Fibroblast of peridontal ligament (primary cell): ENCODE data around the gene FANCG.

Experiments
- DNase-seq: peaks from one replicate; pipeline ENCODE4 v3.0.0-alpha.2; 2010; ENCODE audit errors: extremely low read depth

The FANCG gene

GRCh38 chr9:35079426-35080341 lies at the start of gene FANCG:
Gene FANCG (minus strand): TSS chr9:35079942. CDS start chr9:35079524, 418 bp downstream.
- peak; percentile 88 for DNase-seq

GRCh38 chr9:35116898-35117551 lies 37.3 kb upstream of the FANCG start:
- DNase-seq: peak; percentile 98

DNA sequence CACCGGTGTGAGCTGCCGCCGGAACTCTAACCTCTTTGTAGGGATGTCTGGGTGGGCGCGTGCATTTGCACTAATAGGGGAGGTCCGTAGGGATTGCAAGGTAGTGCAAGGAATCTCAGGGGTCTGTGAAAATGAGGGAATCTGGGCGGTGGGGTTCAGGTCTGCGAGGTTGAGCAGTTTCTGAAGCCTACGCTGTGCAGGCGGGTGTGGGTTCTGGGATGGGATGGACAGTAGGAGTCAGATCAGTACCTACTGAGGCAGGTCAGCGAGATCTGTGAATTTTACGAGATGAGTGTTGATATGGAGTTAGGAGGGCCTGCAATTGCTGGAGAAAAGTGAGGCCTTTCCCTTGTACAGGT lies 36.8 kb upstream of the FANCG start:
- DNase-seq: no peak

DNA sequence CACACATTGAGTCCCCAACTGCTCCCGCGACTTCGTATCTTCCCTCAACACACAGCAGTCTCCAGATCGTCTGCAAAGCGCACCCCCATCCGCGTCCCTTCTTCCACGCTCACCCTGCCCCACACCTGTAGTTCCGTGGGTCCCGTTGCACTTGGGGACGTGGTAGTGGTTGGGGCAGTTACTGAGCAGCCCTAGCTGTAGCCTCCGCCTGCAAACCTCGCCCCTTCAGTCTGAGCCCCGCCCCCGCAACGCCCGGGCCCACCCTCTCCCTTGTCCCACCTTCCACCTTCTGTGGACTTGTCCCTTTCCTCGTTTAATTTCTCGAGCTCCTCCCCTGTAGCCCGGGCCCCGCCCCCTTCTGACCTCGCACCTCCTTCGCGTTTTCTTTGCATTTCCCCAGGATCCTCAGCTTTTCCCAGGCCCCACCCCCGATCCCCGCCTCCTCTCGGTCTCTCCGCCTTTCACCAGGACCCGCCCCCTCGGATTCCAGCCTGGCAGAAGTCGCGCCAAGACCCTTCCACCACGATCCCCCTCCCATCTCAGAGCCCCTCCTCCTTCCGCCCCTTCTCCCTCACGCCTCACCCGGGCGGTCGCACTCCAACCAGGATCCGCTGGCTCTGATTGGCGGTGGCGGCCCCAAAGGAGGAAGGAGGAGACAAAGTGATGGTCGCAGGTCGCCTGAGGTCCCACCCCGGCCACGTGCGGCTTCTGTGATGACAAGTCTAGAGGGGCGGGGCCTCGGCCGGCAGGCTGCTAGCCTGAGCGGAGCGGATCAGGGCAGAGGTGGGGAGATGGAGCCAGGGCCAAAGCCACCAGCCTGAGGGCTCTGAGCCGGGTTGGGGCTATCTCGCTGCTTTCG lies 36.2 kb upstream of the FANCG start, which contains the start of gene ATOSB:
TSS of gene ATOSB (minus strand) at position 183 of the 859 bp plus-strand sequence. CDS start 7,588 bp downstream, outside the sequence.
- peak; percentile 94 for DNase-seq

DNA sequence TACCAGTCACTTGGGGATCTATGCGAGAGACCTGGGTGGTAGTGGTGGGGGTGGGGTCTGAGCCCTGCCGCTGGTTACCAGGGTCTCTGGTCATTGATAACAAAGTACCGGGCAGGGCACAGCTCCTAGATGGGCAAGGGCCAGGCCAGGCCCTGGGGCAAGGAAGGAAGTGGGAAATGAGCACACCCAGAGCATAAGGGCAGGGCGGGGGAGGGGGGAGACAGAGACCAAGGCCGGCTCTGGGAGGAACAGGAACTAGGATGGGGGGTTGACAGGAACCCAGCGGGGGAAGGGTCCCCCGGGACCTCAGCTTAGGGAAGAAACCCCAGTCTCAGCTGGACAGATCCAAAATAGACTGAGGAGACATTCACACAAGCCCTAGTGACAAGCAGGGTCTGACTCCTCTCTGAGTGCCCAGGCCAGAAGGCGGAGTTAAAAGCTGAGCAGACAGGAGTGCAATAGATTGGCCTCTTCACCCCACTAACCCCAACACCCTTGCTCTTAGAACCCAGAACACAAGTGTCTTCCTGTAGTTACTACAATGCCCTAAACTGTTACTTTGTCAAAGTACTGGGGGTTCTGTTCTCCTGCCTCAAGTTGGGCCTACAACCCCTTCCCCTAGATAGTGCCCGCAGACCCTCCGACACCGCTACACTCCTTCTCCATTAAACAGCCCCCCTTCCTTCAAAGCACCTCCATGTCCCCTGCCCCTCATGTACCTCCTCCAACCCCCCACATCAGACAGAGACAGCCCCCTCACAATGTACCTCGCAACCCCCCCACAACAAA lies 35.3 kb upstream of the FANCG start:
- DNase-seq: peak; percentile 32

GRCh38 chr9:35114113-35114839 lies 34.5 kb upstream of the FANCG start:
- peak; percentile 96 for DNase-seq

- DNase-seq: peak; percentile 86
Measured at GRCh38 chr9:35112257-35113020, 32.7 kb upstream of the FANCG start.

GRCh38 chr9:35111001-35111933 lies 31.5 kb upstream of the FANCG start:
- peak; percentile 98 for DNase-seq

- peak; percentile 27 for DNase-seq
Measured at GRCh38 chr9:35110327-35110761, 30.6 kb upstream of the FANCG start.

DNA sequence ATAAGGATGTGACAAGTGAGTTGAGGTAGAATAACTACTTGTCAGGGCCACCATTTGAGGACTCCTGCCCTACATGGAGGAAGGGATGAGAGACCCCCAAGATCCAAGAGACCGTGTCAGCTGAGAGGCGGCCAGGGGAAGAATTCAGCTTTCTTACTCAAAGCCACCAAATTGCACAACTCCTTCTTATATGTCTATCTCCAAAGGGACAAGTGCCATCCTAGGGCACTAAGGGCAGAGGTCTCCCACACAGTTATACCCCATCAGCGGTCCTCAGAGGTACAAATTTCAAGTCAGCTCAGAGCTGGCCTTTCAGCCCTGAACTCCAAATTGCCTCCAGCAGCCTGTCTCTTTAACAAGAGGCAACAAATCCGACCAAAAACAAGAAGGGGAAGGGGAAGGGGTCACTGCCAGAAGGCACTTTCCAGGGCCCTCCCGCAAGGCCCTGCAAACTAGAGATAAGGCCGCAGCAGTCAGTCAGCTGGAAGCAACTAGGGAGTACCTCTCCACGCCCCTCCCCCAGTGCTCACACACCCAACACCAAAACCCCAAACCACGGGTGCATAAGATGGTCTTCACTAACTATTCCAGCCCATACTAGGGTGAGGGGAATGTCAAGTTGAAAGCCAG lies 29.3 kb upstream of the FANCG start:
- no peak for DNase-seq

DNA sequence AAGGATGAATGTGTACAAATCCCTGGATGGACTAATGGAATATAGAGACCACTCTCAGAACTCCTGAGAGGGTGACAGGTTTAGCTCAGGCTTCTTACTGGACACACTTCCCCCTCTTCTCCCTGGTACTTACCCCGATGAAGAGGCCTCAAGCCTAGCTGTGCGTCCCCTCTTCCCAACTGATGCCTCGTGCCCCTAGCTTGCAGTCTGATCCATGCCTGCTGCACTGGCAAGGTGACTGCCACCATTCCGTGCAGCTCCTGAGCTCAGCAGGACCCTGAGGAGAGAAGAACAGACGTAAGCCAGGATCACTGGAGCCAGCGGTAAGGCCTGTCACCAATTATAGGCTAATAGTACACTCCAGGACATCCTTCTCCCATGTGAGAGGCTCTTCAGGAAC lies 28.7 kb upstream of the FANCG start:
- no peak for DNase-seq

DNA sequence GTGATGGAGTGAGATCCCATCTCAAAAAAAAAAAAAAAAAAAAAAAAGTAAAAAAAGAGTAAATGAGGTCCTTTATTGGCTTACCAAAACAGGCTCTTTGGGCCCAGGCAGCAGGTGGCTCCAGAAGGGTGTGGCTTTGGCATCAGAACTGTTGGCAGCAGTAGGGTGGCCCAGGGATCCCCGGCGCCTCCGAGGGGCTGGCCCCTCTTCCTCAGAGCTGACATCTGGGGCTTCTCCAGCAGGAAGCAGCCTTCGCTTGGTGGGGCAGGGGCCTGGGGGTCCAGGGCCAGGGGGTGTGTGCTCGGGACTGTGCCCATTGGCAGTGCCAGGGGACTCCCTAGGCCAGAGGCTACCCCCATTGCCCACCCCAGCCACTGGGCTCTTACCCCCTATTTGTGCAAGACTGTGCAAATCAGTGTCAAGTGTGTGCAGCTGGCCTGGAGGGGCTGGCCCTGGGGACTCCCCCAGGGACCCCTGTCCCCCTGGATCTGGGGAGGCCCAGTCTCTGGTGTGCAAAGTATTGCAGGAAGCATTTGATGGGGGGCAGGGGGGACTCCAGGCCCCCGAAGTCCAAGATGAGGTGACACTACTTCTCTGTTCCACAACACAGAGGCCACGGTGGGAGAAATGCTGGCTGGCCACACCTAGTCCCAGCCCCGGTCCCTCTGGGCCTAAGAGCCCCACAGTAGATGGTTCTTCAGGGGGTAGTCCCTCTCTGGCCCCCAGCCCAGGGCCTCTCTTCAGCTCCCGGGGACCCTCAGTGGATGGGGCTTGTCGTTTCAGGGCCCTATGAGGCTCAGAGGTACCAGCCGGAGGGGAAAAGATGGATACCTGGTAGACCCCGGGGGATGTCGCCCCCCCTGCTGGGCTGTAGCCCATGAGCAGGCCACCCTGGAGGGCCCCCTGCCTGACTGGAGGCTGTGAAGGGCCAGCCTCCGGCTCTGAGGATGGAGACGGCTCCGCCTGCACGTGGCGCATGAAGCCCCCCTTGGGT lies 27.9 kb upstream of the FANCG start:
- DNase-seq: no peak

DNA sequence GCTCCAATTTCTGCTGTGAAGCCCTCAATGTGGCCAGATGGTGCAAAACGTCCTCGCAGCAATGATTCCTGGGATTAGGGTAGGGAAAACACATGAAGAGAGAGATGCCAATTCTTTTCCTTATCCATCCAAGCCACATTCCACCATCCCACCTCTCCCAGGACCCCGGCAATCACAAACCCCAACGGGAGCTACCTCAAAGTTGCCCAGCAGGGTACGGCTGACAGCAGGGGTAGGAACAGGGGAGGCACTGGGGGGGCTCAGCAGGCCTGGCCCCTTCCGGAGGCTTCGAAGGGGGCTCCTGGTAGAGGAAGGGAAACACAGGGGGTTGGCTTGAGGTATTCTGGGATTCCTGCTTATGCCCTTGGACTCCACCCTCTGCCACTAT lies 26.6 kb upstream of the FANCG start:
- DNase-seq: no peak

GRCh38 chr9:35105571-35106342 lies 26.0 kb upstream of the FANCG start:
- no peak for DNase-seq

GRCh38 chr9:35105126-35105525 lies 25.4 kb upstream of the FANCG start:
- no peak for DNase-seq

DNA sequence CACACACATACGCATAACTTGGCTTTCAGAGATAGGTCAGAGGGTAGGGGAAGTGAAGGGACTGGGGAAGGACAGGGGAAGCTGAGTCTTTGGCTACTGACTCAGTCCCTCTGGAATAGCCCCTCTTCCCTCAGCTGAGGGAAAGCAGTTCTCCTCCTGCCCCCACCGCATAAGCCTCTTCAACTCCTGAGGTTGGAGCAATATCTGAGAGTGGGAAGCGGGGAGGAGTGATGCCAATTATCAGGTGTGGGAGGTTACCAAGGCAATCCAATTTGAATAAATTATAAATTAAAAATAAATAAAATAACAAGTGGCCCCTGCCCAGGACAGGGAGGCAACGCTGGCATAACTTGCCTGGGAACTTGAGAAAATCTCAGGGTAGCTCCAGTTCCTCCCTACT lies 24.8 kb upstream of the FANCG start:
- DNase-seq: no peak
